Peyer's patch (tissue), 4 donors: ENCODE data around the gene ADAMTS1. TPM values are rescaled to one million over a fixed set of nuclear protein-coding genes. Genes with fewer than 3 reads are reported as not detected.

Experiments
- DNase-seq, 3 donors: peaks; one replicate each; pipeline ENCODE4 v3.0.0-alpha.2; 2017 to 2019
- H3K27ac ChIP-seq, 4 donors: fragments of 200-600 bp; sonication (generic); one replicate each; pipeline ENCODE4 v1.5.1; 2016 to 2019
- H3K27me3 ChIP-seq, 2 donors: fragments of 200-600 bp; sonication (generic); one replicate each; pipeline ENCODE4 v1.5.1; 2019
- H3K36me3 ChIP-seq, 3 donors: fragments of 200-600 bp; sonication (generic); one replicate each; pipeline ENCODE4 v1.5.1; 2016 to 2019
- H3K4me1 ChIP-seq, 4 donors: fragments of 200-600 bp; sonication (generic); one replicate each; pipeline ENCODE4 v1.5.1; 2016 to 2019
- H3K4me3 ChIP-seq, 4 donors: fragments of 200-600 bp; sonication (generic); 1 replicate in 3 of 4; 2 replicates in 1 of 4; pipeline ENCODE4 v1.5.1; 2016 to 2019; ENCODE audit warnings: mild to moderate bottlenecking in 1 of 4
- H3K9me3 ChIP-seq, 4 donors: fragments of 200-600 bp; sonication (generic); one replicate each; pipeline ENCODE4 v1.5.1; 2016 to 2019; ENCODE audit warnings: mild to moderate bottlenecking in 1 of 4
- POLR2A ChIP-seq, 2 donors: fragments of 450-650 bp; IDR thresholded peaks; one replicate each; pipeline ENCODE4 v1.5.1; 2017; ENCODE audit warnings: antibody characterized with exemption in 2 of 2, mild to moderate bottlenecking in 2 of 2, moderate library complexity in 2 of 2
- total RNA-seq, 4 donors: library from RNA; depleted of rRNA; stranded (reverse); fragments of >200 nt; gene quantifications; one replicate each; pipeline ENCODE4 v1.1.0, GENCODE V29; 2016
- TF ChIP-seq, protein P1 (sequence below), 6 experiments: fragments of 450-650 bp in 4 of 6; fragments of 200-600 bp in 2 of 6; sonication (generic) in 1 of 6; IDR thresholded peaks; one replicate each; pipeline ENCODE4 v1.5.1; 2017 to 2019; ENCODE audit warnings: antibody characterized with exemption in 6 of 6, mild to moderate bottlenecking in 3 of 6, moderate library complexity in 1 of 6

The ADAMTS1 gene
- total RNA-seq, 4 donors from 2014 or later: 11.0 to 150 (median 28.8) TPM

DNA sequence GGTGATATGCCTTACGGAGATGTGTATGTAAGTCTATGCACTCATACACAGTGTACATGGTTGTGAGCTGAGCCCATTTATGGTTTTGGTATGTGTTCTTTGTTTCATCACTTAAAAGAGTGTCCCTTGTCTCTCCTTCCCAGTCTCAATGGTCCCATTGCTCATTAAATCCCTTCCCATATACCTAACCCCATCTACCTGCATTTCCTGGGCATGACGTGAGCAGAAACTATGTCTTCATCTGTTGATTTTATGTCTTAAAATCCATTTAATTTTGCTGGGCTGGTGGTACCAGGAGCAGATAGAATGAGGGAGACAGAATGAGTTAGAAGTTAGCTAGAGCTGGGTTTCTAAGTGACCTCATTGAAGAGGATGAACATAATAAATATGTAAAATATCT lies 44.8 kb downstream of the ADAMTS1 start:
- Histone ChIP-seq H3K4me1 (no peaks in the 10 kb centered on the region), H3K36me3 (no peaks in the 10 kb centered on the region), H3K27me3 (no peaks in the 10 kb centered on the region), H3K4me3 (no peak overlapping the region), H3K27ac (peak overlapping the region in 3 of 4 donors; percentile 44 to 73 (median 69)), H3K9me3 (no peaks in the 10 kb centered on the region)
- DNase-seq: no peak
- TF ChIP-seq, protein P1, sequence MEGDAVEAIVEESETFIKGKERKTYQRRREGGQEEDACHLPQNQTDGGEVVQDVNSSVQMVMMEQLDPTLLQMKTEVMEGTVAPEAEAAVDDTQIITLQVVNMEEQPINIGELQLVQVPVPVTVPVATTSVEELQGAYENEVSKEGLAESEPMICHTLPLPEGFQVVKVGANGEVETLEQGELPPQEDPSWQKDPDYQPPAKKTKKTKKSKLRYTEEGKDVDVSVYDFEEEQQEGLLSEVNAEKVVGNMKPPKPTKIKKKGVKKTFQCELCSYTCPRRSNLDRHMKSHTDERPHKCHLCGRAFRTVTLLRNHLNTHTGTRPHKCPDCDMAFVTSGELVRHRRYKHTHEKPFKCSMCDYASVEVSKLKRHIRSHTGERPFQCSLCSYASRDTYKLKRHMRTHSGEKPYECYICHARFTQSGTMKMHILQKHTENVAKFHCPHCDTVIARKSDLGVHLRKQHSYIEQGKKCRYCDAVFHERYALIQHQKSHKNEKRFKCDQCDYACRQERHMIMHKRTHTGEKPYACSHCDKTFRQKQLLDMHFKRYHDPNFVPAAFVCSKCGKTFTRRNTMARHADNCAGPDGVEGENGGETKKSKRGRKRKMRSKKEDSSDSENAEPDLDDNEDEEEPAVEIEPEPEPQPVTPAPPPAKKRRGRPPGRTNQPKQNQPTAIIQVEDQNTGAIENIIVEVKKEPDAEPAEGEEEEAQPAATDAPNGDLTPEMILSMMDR (IDR thresholded peaks at IDR 0.05): no peak
- TF ChIP-seq POLR2A (IDR thresholded peaks at IDR 0.05): no peak

DNA sequence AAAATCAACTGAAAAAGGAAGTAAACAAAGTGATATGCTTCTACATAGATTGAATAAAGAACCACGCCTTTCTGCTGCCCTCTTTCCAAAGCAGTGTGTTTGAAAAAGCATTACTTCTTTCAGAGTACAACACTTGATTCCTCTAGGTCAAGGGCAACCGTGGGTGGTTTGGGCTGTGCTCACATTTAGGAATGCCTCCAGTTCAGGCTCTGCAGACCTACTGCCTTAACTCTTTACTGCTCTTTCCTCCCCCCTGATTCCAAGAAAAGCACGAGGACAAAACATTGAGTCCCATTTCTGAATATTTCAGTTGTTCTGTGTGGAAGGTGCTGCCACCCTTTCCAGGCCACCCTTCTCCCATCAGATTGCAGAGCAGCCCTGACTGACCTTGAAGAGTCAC lies 45.2 kb downstream of the ADAMTS1 start:
- no peaks in the 10 kb centered on the region for H3K36me3 ChIP-seq
- H3K27ac ChIP-seq: peak overlapping the region in 3 of 4 donors; percentile 44 to 73 (median 69)
- H3K27me3 ChIP-seq: no peaks in the 10 kb centered on the region
- DNase-seq: no peak
- no peaks in the 10 kb centered on the region for H3K4me1 ChIP-seq
- no peaks in the 10 kb centered on the region for H3K9me3 ChIP-seq
- H3K4me3 ChIP-seq: no peak overlapping the region
- TF ChIP-seq POLR2A (IDR thresholded peaks at IDR 0.05): no peak
- TF ChIP-seq, protein P1 (IDR thresholded peaks at IDR 0.05): no peak

DNA sequence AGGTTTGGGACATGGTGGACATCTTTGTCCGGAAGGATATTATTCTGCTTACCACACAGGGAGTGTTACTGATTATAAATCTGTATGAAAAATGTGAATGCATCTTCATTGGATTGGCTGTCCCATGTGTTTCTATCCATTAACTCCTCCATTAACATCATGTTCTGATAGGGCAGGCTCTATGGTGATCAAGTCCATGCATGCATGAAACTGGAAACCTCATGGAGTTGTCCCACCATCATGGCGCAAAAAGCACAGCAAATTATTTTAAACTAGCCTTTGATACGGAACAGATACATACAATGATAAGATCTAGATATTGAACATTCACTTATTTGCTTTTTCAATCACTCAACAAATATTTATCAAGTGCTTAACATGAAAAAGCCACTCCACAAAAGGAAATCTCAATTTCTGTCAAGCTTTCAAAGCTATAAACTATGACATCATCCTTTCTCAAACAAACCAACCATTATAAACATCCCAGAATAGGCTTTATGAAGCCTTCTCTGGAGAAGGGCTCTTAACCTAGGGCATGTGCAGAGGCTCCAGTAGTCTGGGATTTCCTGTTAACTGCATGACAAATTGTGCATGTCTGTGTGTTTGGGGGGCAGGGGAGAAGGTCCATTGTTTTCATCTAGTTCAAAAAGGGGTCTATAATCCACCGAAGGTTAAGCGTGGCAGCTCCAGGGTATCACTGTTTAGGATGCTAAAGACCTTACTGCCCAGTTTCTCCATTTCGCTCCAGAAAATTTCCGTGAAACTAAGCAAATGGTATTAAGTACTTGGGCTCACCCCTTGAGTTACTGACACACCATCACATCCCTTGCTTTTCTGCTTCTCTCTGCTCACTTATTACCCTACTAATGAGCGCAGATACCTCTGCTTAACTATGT lies 46.1 kb downstream of the ADAMTS1 start:
- Histone ChIP-seq H3K9me3 (no peaks in the 10 kb centered on the region), H3K36me3 (no peaks in the 10 kb centered on the region), H3K27ac (peak overlapping the region in 2 of 4 donors; percentile 39 to 73), H3K4me3 (no peak overlapping the region), H3K4me1 (no peaks in the 10 kb centered on the region), H3K27me3 (no peaks in the 10 kb centered on the region)
- TF ChIP-seq, protein P1 (IDR thresholded peaks at IDR 0.05): no peak
- TF ChIP-seq POLR2A (IDR thresholded peaks at IDR 0.05): no peak
- no peak for DNase-seq

DNA sequence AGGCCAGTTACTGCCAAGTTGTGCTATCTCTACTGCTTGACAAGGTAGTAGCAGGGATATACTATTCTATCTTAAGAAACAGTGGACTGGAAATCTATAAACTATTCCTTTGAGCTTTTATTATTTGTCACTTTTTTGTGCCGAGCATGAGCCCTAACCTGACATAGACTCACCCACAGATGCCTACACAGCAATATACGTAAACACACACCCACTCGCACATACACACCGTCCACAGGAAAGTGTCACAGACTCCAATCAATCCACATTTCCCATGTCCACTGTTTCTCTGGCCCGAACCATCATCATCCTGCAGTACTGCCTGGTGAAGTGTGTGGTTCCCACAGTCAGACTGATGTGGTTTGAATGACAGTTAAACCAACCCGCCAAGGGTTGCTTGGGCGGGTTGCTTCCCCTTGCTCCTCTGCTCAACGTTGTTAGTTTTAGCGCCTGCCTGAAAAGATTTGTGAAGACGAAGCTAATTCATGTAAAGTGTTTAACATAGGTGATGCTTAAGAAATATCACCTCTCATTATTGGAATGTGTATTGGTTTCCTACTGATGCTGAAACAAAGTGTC lies 47.2 kb downstream of the ADAMTS1 start:
- Histone ChIP-seq H3K9me3 (no peaks in the 10 kb centered on the region), H3K4me3 (no peak overlapping the region), H3K27ac (no peak overlapping the region), H3K27me3 (no peaks in the 10 kb centered on the region), H3K36me3 (no peaks in the 10 kb centered on the region), H3K4me1 (no peaks in the 10 kb centered on the region)
- DNase-seq: no peak
- TF ChIP-seq, protein P1 (IDR thresholded peaks at IDR 0.05): no peak
- TF ChIP-seq POLR2A (IDR thresholded peaks at IDR 0.05): no peak

DNA sequence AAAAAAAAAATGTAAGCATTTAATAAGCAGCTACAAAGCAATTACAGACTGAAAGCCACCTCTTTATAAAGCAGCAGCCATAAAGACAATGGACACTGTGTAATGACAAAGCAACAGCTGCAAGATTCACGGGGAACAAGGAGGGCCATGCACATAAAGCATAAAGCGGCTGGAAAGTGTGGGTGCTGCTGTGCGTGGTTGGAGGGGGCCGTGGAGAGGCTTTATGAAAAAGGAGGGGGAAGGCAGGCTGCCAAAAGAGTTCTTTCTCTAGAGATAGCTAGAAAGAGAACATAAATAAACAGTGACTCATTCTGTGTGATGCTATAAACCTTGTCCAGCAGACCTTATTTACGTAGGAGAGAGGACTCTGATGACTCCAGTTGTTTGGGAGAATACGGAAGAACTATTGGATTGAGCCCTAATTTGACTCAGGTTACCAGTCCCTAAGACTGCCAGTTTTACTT lies 49.3 kb downstream of the ADAMTS1 start:
- no peaks in the 10 kb centered on the region for H3K9me3 ChIP-seq
- H3K4me1 ChIP-seq: no peaks in the 10 kb centered on the region
- peak in 1 of 3 donors; percentile 62 for DNase-seq
- no peaks in the 10 kb centered on the region for H3K36me3 ChIP-seq
- no peak overlapping the region for H3K4me3 ChIP-seq
- H3K27ac ChIP-seq: peak overlapping the region in 3 of 4 donors; percentile 3 to 38 (median 30)
- no peaks in the 10 kb centered on the region for H3K27me3 ChIP-seq
- TF ChIP-seq, protein P1 (IDR thresholded peaks at IDR 0.05): no peak
- no peak for TF ChIP-seq POLR2A (IDR thresholded peaks at IDR 0.05)
